Transverse colon (tissue), 4 donors: ENCODE data around the gene TENM4. TPM values are rescaled to one million over a fixed set of nuclear protein-coding genes. Genes with fewer than 3 reads are reported as not detected.

ENCODE experiments used
- DNase-seq: peaks from one replicate; pipeline ENCODE4 v3.0.0-alpha.2; 2019
- H3K27ac ChIP-seq, 4 donors: fragments of 200-600 bp; sonication (generic); 2 replicates each; pipeline ENCODE4 v1.5.1; 2016 to 2018; ENCODE audit warnings: inconsistent platforms in 4 of 4
- H3K27me3 ChIP-seq: fragments of 200-600 bp; sonication (generic); 2 replicates; pipeline ENCODE4 v1.5.1; 2017; ENCODE audit warnings: inconsistent platforms
- H3K36me3 ChIP-seq, 4 donors: fragments of 200-600 bp; sonication (generic); 2 replicates each; pipeline ENCODE4 v1.5.1; 2017 to 2019; ENCODE audit warnings: inconsistent platforms in 4 of 4
- H3K4me1 ChIP-seq, 4 donors: fragments of 200-600 bp; sonication (generic); 2 replicates each; pipeline ENCODE4 v1.5.1; 2017 to 2020; ENCODE audit warnings: inconsistent platforms in 4 of 4
- H3K4me3 ChIP-seq, 4 donors: fragments of 200-600 bp; sonication (generic); 1 replicate in 1 of 4; 2 replicates in 3 of 4; pipeline versions ENCODE4 v1.5.1 to v1.6.1; 2017 to 2019; ENCODE audit warnings: inconsistent platforms in 4 of 4
- H3K9me3 ChIP-seq, 2 donors: fragments of 200-600 bp; sonication (generic); 2 replicates each; pipeline ENCODE4 v1.5.1; 2017 to 2019; ENCODE audit warnings: inconsistent platforms in 2 of 2
- EP300 ChIP-seq: sonication (generic); formaldehyde crosslinking; IDR thresholded peaks from one replicate; pipeline ENCODE4 v1.6.1; 2017; ENCODE audit warnings: antibody characterized with exemption, low read depth
- POLR2A ChIP-seq: fragments of 450-650 bp; IDR thresholded peaks from one replicate; pipeline ENCODE4 v1.6.1; 2016; ENCODE audit warnings: antibody characterized with exemption, mild to moderate bottlenecking, moderate library complexity
- POLR2AphosphoS5 ChIP-seq, 3 donors: sonication (generic); formaldehyde crosslinking; IDR thresholded peaks; one replicate each; pipeline ENCODE4 v1.6.1; 2016; ENCODE audit warnings: antibody characterized with exemption in 3 of 3
- WGBS, 2 donors: methylation state at CpG; one replicate each; pipeline ENCODE4 v1.1.5; 2018; ENCODE audit warnings: low coverage in 1 of 2; 5-methylcytosine and 5-hydroxymethylcytosine counted together
- in situ Hi-C, 4 donors: fragments of 200-750 bp; cut with MboI; loops; one replicate each; pipeline versions ENCODE4 v1.15.0 to v1.15.1; 2017; ENCODE audit warnings: low sequenced_read_pairs in 3 of 4, low pct_ligation_motif_present in 1 of 4, low pct_unique_long_range_greater_than_20kb in 1 of 4
- intact Hi-C: fragments of 100-400 bp; cut with DNase I; formaldehyde crosslinking; loops from one replicate; pipeline ENCODE4 v1.15.1; 2023; ENCODE audit warnings: low total_unique reads
- total RNA-seq, 4 donors: library from RNA; depleted of rRNA; stranded (reverse); fragments of >200 nt; gene quantifications; one replicate each; pipeline ENCODE4 v1.1.0, GENCODE V29; 2016
- TF ChIP-seq, protein P1 (sequence below), 5 experiments: fragments of 200-600 bp in 3 of 5; fragments of 450-650 bp in 2 of 5; sonication (generic) in 3 of 5; IDR thresholded peaks; 1 replicate in 2 of 5; 2 replicates in 3 of 5; pipeline ENCODE4 v1.5.1; 2016 to 2017; ENCODE audit warnings: antibody characterized with exemption in 5 of 5, inconsistent platforms in 3 of 5, mild to moderate bottlenecking in 2 of 5, moderate library complexity in 1 of 5

Gene TENM4
- total RNA-seq, 4 donors from 2014 or later = 0.14 to 0.79 (median 0.39) TPM

DNA sequence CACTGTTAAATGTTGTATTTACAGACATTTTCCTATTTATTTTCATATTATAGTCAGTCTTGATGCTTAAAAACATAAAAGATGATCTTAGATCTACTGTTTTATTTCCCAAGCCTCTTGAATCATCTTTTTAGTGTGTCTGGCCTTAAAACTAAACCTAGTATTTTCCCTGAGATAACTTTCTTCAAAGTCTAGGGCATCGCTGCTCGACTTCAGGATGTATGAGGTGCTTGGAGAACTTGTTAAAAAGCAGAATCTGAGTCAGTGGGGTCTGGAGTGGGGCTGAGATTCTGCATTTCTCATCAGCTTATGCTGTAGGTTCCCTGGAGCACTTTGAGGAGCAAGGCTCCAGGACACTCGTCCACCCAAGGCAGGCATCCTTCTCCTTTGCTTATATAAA lies 404.9 kb downstream of the TENM4 start:
- no peaks in the 10 kb centered on the region for H3K9me3 ChIP-seq
- H3K36me3 ChIP-seq = no peaks in the 10 kb centered on the region
- H3K27me3 ChIP-seq = peaks cover 4% of the 10 kb centered on the region
- H3K4me1 ChIP-seq = no peaks in the 10 kb centered on the region
- in situ Hi-C loops = no loop called here
- DNase-seq = no peak
- H3K4me3 ChIP-seq = no peak overlapping the region
- H3K27ac ChIP-seq = no peak overlapping the region
- TF ChIP-seq POLR2A = no peak
- TF ChIP-seq POLR2AphosphoS5 (IDR thresholded peaks at IDR 0.05) = no peak
- no peak for TF ChIP-seq EP300
- TF ChIP-seq, protein P1, sequence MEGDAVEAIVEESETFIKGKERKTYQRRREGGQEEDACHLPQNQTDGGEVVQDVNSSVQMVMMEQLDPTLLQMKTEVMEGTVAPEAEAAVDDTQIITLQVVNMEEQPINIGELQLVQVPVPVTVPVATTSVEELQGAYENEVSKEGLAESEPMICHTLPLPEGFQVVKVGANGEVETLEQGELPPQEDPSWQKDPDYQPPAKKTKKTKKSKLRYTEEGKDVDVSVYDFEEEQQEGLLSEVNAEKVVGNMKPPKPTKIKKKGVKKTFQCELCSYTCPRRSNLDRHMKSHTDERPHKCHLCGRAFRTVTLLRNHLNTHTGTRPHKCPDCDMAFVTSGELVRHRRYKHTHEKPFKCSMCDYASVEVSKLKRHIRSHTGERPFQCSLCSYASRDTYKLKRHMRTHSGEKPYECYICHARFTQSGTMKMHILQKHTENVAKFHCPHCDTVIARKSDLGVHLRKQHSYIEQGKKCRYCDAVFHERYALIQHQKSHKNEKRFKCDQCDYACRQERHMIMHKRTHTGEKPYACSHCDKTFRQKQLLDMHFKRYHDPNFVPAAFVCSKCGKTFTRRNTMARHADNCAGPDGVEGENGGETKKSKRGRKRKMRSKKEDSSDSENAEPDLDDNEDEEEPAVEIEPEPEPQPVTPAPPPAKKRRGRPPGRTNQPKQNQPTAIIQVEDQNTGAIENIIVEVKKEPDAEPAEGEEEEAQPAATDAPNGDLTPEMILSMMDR (IDR thresholded peaks at IDR 0.05) = no peak
- intact Hi-C loops = no loop called here
- WGBS, 2 donors = 30 to 81% methylated on average over 3 of the region's 3 CpGs

DNA sequence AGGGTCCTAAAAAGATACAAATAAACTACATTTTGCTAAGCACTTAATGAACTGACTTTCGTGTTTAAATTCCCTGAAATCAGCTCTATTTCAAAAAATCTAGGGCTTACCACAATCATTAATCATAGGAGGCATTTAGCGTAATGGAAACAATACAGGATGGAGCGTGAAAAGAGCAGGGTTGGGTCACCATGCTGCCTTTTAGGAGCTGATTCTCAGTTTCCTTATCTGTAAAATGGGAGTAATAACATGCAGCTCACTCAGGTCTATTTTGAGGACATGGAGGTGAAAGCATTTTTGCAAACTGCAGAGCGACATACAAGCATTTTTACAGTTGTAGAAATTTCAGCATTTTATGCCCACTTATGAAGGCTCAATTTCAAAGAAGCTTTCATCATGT lies 407.0 kb downstream of the TENM4 start:
- no peak overlapping the region for H3K27ac ChIP-seq
- H3K36me3 ChIP-seq = no peaks in the 10 kb centered on the region
- H3K4me1 ChIP-seq = no peaks in the 10 kb centered on the region
- peaks cover 15% of the 10 kb centered on the region for H3K27me3 ChIP-seq
- DNase-seq = no peak
- H3K4me3 ChIP-seq = no peak overlapping the region
- WGBS, 2 donors = 75 to 88% methylated on average over 4 of the region's 4 CpGs
- no peak for TF ChIP-seq POLR2A
- TF ChIP-seq EP300 = no peak
- no peak for TF ChIP-seq POLR2AphosphoS5 (IDR thresholded peaks at IDR 0.05)
- TF ChIP-seq, protein P1 (IDR thresholded peaks at IDR 0.05) = no peak
- H3K9me3 ChIP-seq = no peaks in the 10 kb centered on the region
- in situ Hi-C loops (no loop called here), intact Hi-C loops (no loop called here)

DNA sequence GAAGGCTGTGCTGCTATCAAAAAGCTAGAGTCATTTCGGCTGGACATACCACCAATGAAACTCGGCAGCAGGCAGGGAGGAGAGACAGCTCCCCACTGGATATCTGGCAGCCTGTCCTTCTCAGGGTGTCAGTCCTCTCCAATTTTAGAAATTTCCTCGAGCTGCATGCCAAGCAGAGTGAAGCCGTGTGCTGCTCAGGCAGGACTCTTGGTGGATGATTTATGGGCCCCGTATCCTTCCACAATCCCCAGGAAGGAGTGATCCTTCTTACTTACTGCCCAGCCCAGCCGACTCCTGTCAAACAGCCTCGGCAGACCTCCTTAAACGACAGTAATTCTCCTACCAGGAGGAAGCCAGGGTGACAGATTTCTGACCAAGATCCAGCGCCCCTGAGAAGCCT lies 410.4 kb downstream of the TENM4 start:
- no peak for DNase-seq
- no peaks in the 10 kb centered on the region for H3K4me1 ChIP-seq
- in situ Hi-C loops = no loop called here

DNA sequence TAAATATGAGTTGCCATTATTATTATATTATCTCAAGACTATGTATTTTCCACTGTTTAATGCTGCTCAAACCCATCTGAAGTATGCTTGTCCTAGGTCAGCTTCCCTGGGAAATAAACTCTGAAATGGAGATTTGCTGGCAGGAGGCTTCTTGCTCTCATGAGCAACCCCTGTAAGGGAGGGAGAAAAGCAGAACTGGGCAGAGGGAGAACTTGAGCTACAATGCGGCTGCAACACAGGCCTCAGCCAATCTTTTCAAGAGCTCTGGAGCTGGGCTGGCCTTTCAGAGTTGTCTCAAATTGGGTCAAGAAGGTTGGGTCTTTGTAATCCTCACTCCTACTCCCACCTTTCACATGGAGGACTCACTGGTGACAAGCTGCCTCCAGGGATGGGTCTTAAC lies 412.6 kb downstream of the TENM4 start:
- no peak overlapping the region for H3K27ac ChIP-seq
- TF ChIP-seq POLR2A (no peak), POLR2AphosphoS5 (IDR thresholded peaks at IDR 0.05) (no peak)
- TF ChIP-seq, protein P1 (IDR thresholded peaks at IDR 0.05) = no peak
- WGBS, 2 donors = 79 to 100% methylated on average over 1 of the region's 1 CpG
- H3K4me1 ChIP-seq = no peaks in the 10 kb centered on the region
- peaks cover 19% of the 10 kb centered on the region for H3K27me3 ChIP-seq
- intact Hi-C loops (no loop called here), in situ Hi-C loops (no loop called here)
- DNase-seq = no peak
- no peaks in the 10 kb centered on the region for H3K36me3 ChIP-seq
- H3K9me3 ChIP-seq = no peaks in the 10 kb centered on the region
- H3K4me3 ChIP-seq = no peak overlapping the region

More for the DNA sequence above, 410.4 kb downstream of the TENM4 start:
- Histone ChIP-seq H3K27ac (no peak overlapping the region), H3K27me3 (peaks cover 17% of the 10 kb centered on the region), H3K4me3 (no peak overlapping the region), H3K36me3 (no peaks in the 10 kb centered on the region), H3K9me3 (no peaks in the 10 kb centered on the region)
- 20 to 50% methylated on average over 1 to 9 of the region's 9 CpGs for WGBS, 2 donors
- TF ChIP-seq EP300 (no peak), POLR2A (no peak), POLR2AphosphoS5 (IDR thresholded peaks at IDR 0.05) (no peak)
- TF ChIP-seq, protein P1 (IDR thresholded peaks at IDR 0.05) = no peak
- intact Hi-C loops = no loop called here
